ENCODE measurements around the gene SLC44A3.

The SLC44A3 gene

GRCh38 chr1:94825936-94826335 is 5.8 kb downstream of the SLC44A3 start:
- TF ChIP-seq CTCF (IDR thresholded peaks at IDR 0.05) = no peak

GRCh38 chr1:94827434-94827833 is 7.3 kb downstream of the SLC44A3 start:
- no peak for TF ChIP-seq CTCF (IDR thresholded peaks at IDR 0.05)

GRCh38 chr1:94828251-94828650 is 8.1 kb downstream of the SLC44A3 start:
- TF ChIP-seq CTCF (IDR thresholded peaks at IDR 0.05) = no peak

GRCh38 chr1:94831641-94832040 is 11.5 kb downstream of the SLC44A3 start:
- TF ChIP-seq CTCF (IDR thresholded peaks at IDR 0.05) = no peak

- TF ChIP-seq CTCF (IDR thresholded peaks at IDR 0.05) = no peak
Measured at GRCh38 chr1:94832446-94832845, 12.3 kb downstream of the SLC44A3 start.

GRCh38 chr1:94832931-94833585 is 12.9 kb downstream of the SLC44A3 start:
- TF ChIP-seq CTCF (IDR thresholded peaks at IDR 0.05) = no peak

- TF ChIP-seq CTCF (IDR thresholded peaks at IDR 0.05) = no peak
Measured at GRCh38 chr1:94836891-94837290, 16.7 kb downstream of the SLC44A3 start.

- TF ChIP-seq CTCF (IDR thresholded peaks at IDR 0.05) = no peak
Measured at GRCh38 chr1:94840808-94841207, 20.7 kb downstream of the SLC44A3 start.
